ENCODE results near the gene CLGN.

- TF ChIP-seq CTCF (optimal IDR thresholded peaks at IDR 0.05 in 1 of 3, IDR thresholded peaks at IDR 0.05 in 1 of 3, conservative IDR thresholded peaks at IDR 0.05 in 1 of 3; ENCODE audit: extremely low read depth in 1 of 3, insufficient read depth in 2 of 3, low read length in 3 of 3) (no peak), EZH2 (IDR thresholded peaks at IDR 0.05; ENCODE audit: low read length) (no peak)
Observed at GRCh38 chr4:140388015-140388414, 39.4 kb downstream of the CLGN start.
